Measurements from ENCODE around the gene HOOK2.

Gene HOOK2

DNA sequence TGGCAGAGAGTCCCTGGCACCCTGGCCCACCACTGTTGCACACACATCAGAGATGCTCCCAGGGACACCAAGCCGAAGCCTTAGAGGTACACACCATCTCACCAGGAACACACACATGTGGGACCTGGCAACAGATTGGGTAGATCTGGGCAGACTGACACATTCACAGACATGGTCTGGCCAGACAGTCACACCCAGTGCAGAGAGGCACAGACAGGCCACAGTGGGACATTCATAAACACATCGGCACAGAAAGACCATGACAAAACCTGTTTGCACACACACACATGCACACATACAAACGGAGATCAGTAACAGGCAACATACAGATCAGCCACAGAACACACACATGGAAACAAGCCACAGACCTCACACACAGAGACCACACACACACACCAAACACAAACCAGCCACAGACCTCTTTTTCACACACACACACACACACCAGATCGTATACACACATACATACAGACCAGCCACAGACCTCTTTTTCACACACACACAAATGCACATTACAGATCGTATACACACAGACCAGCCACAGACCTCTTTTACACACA is 9.6 kb upstream of the HOOK2 start:
- no peaks in the 10 kb centered on the region for H3K36me3 ChIP-seq (ENCODE audit: control insufficient read depth, insufficient read depth, low read length)
- H3K9ac ChIP-seq, result no peak overlapping the region
- peak overlapping the region; percentile 100 for H3K27ac ChIP-seq

DNA sequence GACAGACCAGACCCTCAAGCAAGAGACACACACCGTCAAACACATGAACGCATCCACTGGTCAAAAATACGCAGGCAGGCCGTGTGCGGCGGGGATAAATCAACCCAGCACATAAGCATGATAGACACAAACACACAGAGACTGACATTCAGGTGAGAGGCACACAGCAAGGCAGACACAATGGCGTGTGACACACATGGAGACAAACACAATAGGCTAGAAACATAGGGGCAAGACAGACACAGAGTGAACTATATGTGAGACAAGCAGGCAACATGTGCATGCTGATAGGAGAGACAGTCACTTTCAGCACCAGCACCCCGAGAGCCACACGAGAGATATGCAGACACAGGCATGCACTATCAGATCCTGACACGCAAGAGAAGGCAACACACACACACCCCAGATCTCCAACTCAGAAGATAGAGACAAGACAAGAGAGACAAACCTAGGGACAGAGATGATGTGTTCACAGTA is 9.1 kb upstream of the HOOK2 start:
- TF ChIP-seq, protein P1, sequence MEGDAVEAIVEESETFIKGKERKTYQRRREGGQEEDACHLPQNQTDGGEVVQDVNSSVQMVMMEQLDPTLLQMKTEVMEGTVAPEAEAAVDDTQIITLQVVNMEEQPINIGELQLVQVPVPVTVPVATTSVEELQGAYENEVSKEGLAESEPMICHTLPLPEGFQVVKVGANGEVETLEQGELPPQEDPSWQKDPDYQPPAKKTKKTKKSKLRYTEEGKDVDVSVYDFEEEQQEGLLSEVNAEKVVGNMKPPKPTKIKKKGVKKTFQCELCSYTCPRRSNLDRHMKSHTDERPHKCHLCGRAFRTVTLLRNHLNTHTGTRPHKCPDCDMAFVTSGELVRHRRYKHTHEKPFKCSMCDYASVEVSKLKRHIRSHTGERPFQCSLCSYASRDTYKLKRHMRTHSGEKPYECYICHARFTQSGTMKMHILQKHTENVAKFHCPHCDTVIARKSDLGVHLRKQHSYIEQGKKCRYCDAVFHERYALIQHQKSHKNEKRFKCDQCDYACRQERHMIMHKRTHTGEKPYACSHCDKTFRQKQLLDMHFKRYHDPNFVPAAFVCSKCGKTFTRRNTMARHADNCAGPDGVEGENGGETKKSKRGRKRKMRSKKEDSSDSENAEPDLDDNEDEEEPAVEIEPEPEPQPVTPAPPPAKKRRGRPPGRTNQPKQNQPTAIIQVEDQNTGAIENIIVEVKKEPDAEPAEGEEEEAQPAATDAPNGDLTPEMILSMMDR (IDR thresholded peaks at IDR 0.05), result no peak
- no peak overlapping the region for H3K9ac ChIP-seq
- peak overlapping the region; percentile 64 for H3K4me3 ChIP-seq (ENCODE audit: low read depth, low read length)
- H3K4me1 ChIP-seq, result peaks cover 71% of the 10 kb centered on the region
- H3K79me2 ChIP-seq, result no peaks in the 10 kb centered on the region
- H3K9me3 ChIP-seq (ENCODE audit: control insufficient read depth, low read length), result no peaks in the 10 kb centered on the region
- peak overlapping the region; percentile 100 for H3K27ac ChIP-seq
- H3K36me3 ChIP-seq (ENCODE audit: control insufficient read depth, insufficient read depth, low read length), result no peaks in the 10 kb centered on the region
- H3K4me2 ChIP-seq (ENCODE audit: low read length), result peak overlapping the region; percentile 94
- H3K27me3 ChIP-seq (ENCODE audit: control insufficient read depth, insufficient read depth, low read length), result no peaks in the 10 kb centered on the region
- peak overlapping the region; percentile 54 for H2AFZ ChIP-seq

More for the DNA sequence above, 9.6 kb upstream of the HOOK2 start:
- Histone ChIP-seq H2AFZ (peak overlapping the region; percentile 54), H3K4me1 (peaks cover 71% of the 10 kb centered on the region), H3K27me3 (ENCODE audit: control insufficient read depth, insufficient read depth, low read length) (no peaks in the 10 kb centered on the region), H3K9me3 (ENCODE audit: control insufficient read depth, low read length) (no peaks in the 10 kb centered on the region), H3K4me2 (ENCODE audit: low read length) (peak overlapping the region; percentile 94), H3K4me3 (ENCODE audit: low read depth, low read length) (peak overlapping the region; percentile 64), H3K79me2 (no peaks in the 10 kb centered on the region)
- TF ChIP-seq, protein P1 (IDR thresholded peaks at IDR 0.05), result no peak

DNA sequence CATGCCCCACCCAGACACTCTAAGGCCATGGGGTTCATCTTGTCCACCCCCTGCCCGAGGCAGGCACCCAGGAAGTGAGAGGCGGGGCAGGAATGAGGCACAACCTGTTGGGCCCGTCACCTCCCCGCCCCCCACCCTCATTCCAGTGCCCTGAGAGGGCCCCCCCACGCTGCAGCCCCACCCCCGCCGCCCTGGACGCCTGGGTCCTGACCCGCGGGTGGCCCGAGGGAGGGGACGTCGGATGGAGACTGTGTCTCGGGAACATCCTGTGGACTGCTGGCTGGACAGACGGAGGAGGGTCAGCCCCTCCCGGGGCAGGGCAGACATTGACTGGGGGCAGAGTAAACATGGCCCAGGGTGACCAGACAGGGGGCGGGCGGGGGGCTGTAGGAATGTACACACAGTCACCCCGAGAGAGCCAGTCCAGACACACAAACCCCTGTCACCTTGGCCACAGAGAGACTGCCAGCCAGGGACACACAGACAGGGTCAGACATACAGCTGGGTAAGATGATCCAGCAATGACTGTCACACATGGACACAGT is 8.6 kb upstream of the HOOK2 start:
- H3K27me3 ChIP-seq (ENCODE audit: control insufficient read depth, insufficient read depth, low read length), result no peaks in the 10 kb centered on the region
- no peaks in the 10 kb centered on the region for H3K79me2 ChIP-seq
- H3K4me3 ChIP-seq (ENCODE audit: low read depth, low read length), result peak overlapping the region; percentile 64
- H3K9me3 ChIP-seq (ENCODE audit: control insufficient read depth, low read length), result no peaks in the 10 kb centered on the region
- peak overlapping the region; percentile 94 for H3K4me2 ChIP-seq (ENCODE audit: low read length)
- H3K27ac ChIP-seq, result peak overlapping the region; percentile 100
- TF ChIP-seq, protein P1 (IDR thresholded peaks at IDR 0.05), result no peak
- no peaks in the 10 kb centered on the region for H3K36me3 ChIP-seq (ENCODE audit: control insufficient read depth, insufficient read depth, low read length)
- H3K4me1 ChIP-seq, result peaks cover 66% of the 10 kb centered on the region
- no peak overlapping the region for H3K9ac ChIP-seq
- H2AFZ ChIP-seq, result peak overlapping the region; percentile 54

DNA sequence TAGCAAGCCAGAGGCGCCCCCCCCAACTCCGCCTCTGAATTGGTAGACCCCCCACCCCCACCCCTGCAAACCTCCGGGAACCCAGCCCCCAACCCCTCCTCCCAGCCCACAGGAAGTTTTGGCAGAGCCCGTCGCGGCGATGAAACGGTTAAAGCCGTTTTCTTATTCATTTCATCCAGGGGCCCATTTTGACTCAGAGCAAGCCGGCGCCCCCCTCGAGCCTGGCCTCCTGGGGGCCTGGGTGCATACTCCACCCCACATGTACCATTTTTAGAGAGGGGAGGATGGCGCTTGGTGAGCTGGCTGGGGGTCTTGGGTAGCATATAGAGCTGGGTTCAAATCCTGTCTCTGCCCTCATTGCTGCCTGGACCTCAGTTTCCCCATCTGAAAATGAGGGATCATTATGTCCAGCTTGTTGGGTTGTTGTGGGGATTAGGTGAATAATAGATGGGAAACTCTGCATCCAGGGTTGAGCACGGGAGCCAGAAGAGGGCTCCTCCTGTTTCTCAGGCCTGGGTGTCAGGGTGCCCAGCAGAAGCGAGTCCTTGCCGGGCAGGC is 8.0 kb upstream of the HOOK2 start:
- no peaks in the 10 kb centered on the region for H3K79me2 ChIP-seq
- H3K27ac ChIP-seq, result peak overlapping the region; percentile 100
- H3K9ac ChIP-seq, result no peak overlapping the region
- H3K4me3 ChIP-seq (ENCODE audit: low read depth, low read length), result peak overlapping the region; percentile 64
- H3K9me3 ChIP-seq (ENCODE audit: control insufficient read depth, low read length), result no peaks in the 10 kb centered on the region
- H2AFZ ChIP-seq, result peak overlapping the region; percentile 54
- no peaks in the 10 kb centered on the region for H3K27me3 ChIP-seq (ENCODE audit: control insufficient read depth, insufficient read depth, low read length)
- TF ChIP-seq, protein P1 (IDR thresholded peaks at IDR 0.05), result no peak
- peak overlapping the region; percentile 94 for H3K4me2 ChIP-seq (ENCODE audit: low read length)
- H3K36me3 ChIP-seq (ENCODE audit: control insufficient read depth, insufficient read depth, low read length), result no peaks in the 10 kb centered on the region
- H3K4me1 ChIP-seq, result peaks cover 66% of the 10 kb centered on the region

Data from parathyroid adenoma (tissue), 2 donors.